ENCODE results near the gene CUL5.

- TF ChIP-seq CTCF (conservative IDR thresholded peaks at IDR 0.05) (no peak), EZH2 (IDR thresholded peaks at IDR 0.05; ENCODE audit: low read depth) (no peak)
Measured at GRCh38 chr11:108097179-108097578, 88.5 kb downstream of the CUL5 start.
